OCI-LY7 (cell line): ENCODE results near the gene AXIN1. TPM values are rescaled to one million over a fixed set of nuclear protein-coding genes. Genes with fewer than 3 reads are reported as not detected.
A peak's percentile ranks its signal among the peaks of the same experiment; 100 is the strongest.

Experiments used
- BruUV-seq: library from RNA; stranded (reverse); fragments of 400-500 nt; replicated peaks from 2 replicates; lab custom pipeline; 2021; lab: Mats Ljungman, UMichigan
- CTCF ChIA-PET: fragments of 300-600 bp; sonication (Branson Sonifier 250); formaldehyde crosslinking; loops from one replicate; lab custom pipeline; 2022; ENCODE audit warnings: antibody characterized with exemption; ENCODE audit not compliant: unreplicated experiment; lab: Charles Lee
- POLR2A ChIA-PET: fragments of 300-600 bp; sonication (Branson Sonifier 250); formaldehyde crosslinking; loops from one replicate; lab custom pipeline; 2022; ENCODE audit warnings: antibody characterized with exemption; lab: Charles Lee
- DNase-seq: peaks from one replicate; pipeline ENCODE4 v3.0.0-alpha.2; 2015; ENCODE audit warnings: low spot score
- H2AFZ ChIP-seq: fragments of 200-600 bp; sonication (generic), shearing (Covaris generic); 2 replicates; pipeline ENCODE4 v1.6.1; 2014; ENCODE audit warnings: mild to moderate bottlenecking, antibody characterized with exemption, low read length, moderate library complexity
- H3K27ac ChIP-seq: fragments of 200-600 bp; sonication (generic); 2 replicates; pipeline ENCODE4 v1.5.1; 2014; ENCODE audit warnings: mixed run types, low read depth, mild to moderate bottlenecking, moderate library complexity, low read length, inconsistent platforms; ENCODE audit not compliant: poor library complexity, severe bottlenecking
- H3K36me3 ChIP-seq: fragments of 200-600 bp; sonication (generic); 2 replicates; pipeline ENCODE4 v1.6.1; 2014; ENCODE audit warnings: mild to moderate bottlenecking, antibody characterized with exemption, low read length, moderate library complexity, mixed read lengths; ENCODE audit not compliant: insufficient read depth
- H3K4me1 ChIP-seq: fragments of 200-600 bp; sonication (generic); 2 replicates; pipeline ENCODE4 v1.5.1; 2014; ENCODE audit warnings: mild to moderate bottlenecking, low read length; ENCODE audit not compliant: insufficient read depth, poor library complexity, severe bottlenecking
- H3K4me2 ChIP-seq: fragments of 200-600 bp; sonication (generic); 2 replicates; pipeline ENCODE4 v1.6.1; 2014; ENCODE audit warnings: mild to moderate bottlenecking, low read length
- H3K4me3 ChIP-seq: fragments of 200-600 bp; sonication (generic); 2 replicates; pipeline ENCODE4 v1.5.1; 2014; ENCODE audit warnings: mild to moderate bottlenecking, low read depth, low read length; ENCODE audit not compliant: poor library complexity, severe bottlenecking
- H3K79me2 ChIP-seq: fragments of 200-600 bp; sonication (generic); 2 replicates; pipeline ENCODE4 v1.6.1; 2016; ENCODE audit warnings: low read depth, mild to moderate bottlenecking, low read length, moderate library complexity, mixed read lengths; ENCODE audit not compliant: insufficient read depth
- H3K9me2 ChIP-seq: fragments of 200-600 bp; sonication (generic); 2 replicates; pipeline ENCODE4 v1.6.1; 2016; ENCODE audit warnings: mild to moderate bottlenecking, low read length, mixed read lengths; ENCODE audit not compliant: insufficient read depth
- H3K9me3 ChIP-seq: fragments of 200-600 bp; sonication (generic); 2 replicates; pipeline ENCODE4 v1.6.1; 2014; ENCODE audit warnings: mild to moderate bottlenecking, mixed run types, low read length, mixed read lengths
- H4K20me1 ChIP-seq: fragments of 200-600 bp; sonication (generic); 2 replicates; pipeline ENCODE4 v1.6.1; 2014; ENCODE audit warnings: mild to moderate bottlenecking, antibody characterized with exemption, low read length, moderate library complexity, mixed read lengths; ENCODE audit not compliant: insufficient read depth
- CTCF ChIP-seq: fragments of 200-600 bp; sonication (generic); conservative IDR thresholded peaks from 2 replicates; pipeline ENCODE4 v1.5.1; 2014; ENCODE audit warnings: mild to moderate bottlenecking, antibody characterized with exemption, low read length, moderate library complexity, mixed read lengths
- EZH2phosphoT487 ChIP-seq: fragments of 200-600 bp; sonication (generic); IDR thresholded peaks from 2 replicates; pipeline ENCODE4 v1.6.1; 2018; ENCODE audit warnings: low read depth, borderline replicate concordance, mild to moderate bottlenecking, mixed run types, antibody characterized with exemption, low read length, moderate library complexity, mixed read lengths
- intact Hi-C: fragments of 100-400 bp; cut with micrococcal nuclease; formaldehyde crosslinking; loops from one replicate; pipeline ENCODE4 v1.10.0; 2022; ENCODE audit not compliant: unreplicated experiment
- total RNA-seq, 2 experiments: library from RNA; depleted of rRNA in 1 of 2; stranded (reverse); fragments of >200 nt in 1 of 2; shearing (Covaris generic) in 1 of 2; gene quantifications; 2 replicates each; pipeline ENCODE4 v1.2.3, GENCODE V29; 2014 to 2022

The AXIN1 gene
- total RNA-seq, 2 experiments from 2014 or later = 29.0 to 30.3 TPM

- ChIA-PET CTCF (no interaction called here), POLR2A (no interaction called here)
- TF ChIP-seq EZH2phosphoT487 (no peak), CTCF (no peak)
- H3K36me3 ChIP-seq = 0 out of 2 replicates have a peak, but pooled peaks cover under 1% of the 10 kb centered on the region
- no peak within 1 kb of the TSS for H3K27ac ChIP-seq
- peaks cover 24% of the 10 kb centered on the region for H3K4me1 ChIP-seq
- H3K4me2 ChIP-seq = peak within 1 kb of the TSS; percentile 45
- H4K20me1 ChIP-seq = no peaks in the 10 kb centered on the region
- peak; percentile 43 for DNase-seq
- intact Hi-C loops = no loop called here
- no peaks in the 10 kb centered on the region for H3K9me2 ChIP-seq
- no peaks in the 10 kb centered on the region; the same call in 1 of the 2 replicates for H3K79me2 ChIP-seq
- H3K9me3 ChIP-seq = no peaks in the 10 kb centered on the region
- H3K4me3 ChIP-seq = peak within 1 kb of the TSS; percentile 60
- no peak within 1 kb of the TSS for H2AFZ ChIP-seq
- no TSS peak for BruUV-seq
Measured at GRCh38 chr16:397135-397661, 44.7 kb upstream of the AXIN1 start, which contains the start of gene NME4. NME4 (plus strand) TSS chr16:397199; CDS start chr16:397223, 24 bp downstream.

- no peaks in the 10 kb centered on the region; the same call in 1 of the 2 replicates for H3K79me2 ChIP-seq
- peak overlapping the region; percentile 45 for H3K4me2 ChIP-seq
- BruUV-seq = no TSS peak
- DNase-seq = no peak
- POLR2A ChIA-PET = no interaction called here
- peaks cover 5% of the 10 kb centered on the region for H3K9me3 ChIP-seq
- peaks cover 23% of the 10 kb centered on the region for H3K4me1 ChIP-seq
- no peaks in the 10 kb centered on the region for H4K20me1 ChIP-seq
- H3K36me3 ChIP-seq = peaks cover 5% of the 10 kb centered on the region; the same call in 1 of the 2 replicates
- peak overlapping the region; percentile 15 for H3K4me3 ChIP-seq
- no peak overlapping the region for H3K27ac ChIP-seq
- TF ChIP-seq EZH2phosphoT487 (no peak), CTCF (no peak)
- H3K9me2 ChIP-seq = no peaks in the 10 kb centered on the region
- H2AFZ ChIP-seq = no peak overlapping the region
- CTCF ChIA-PET = no interaction called here
- intact Hi-C loops = no loop called here
Measured at GRCh38 chr16:396605-397004, 44.1 kb upstream of the AXIN1 start.

GRCh38 chr16:396199-396598 lies 43.7 kb upstream of the AXIN1 start:
- POLR2A ChIA-PET = no interaction called here
- BruUV-seq = no TSS peak
- no peaks in the 10 kb centered on the region for H4K20me1 ChIP-seq
- no peak for TF ChIP-seq EZH2phosphoT487
- no peak for TF ChIP-seq CTCF
- no peak for DNase-seq
- no peaks in the 10 kb centered on the region for H3K9me2 ChIP-seq
- intact Hi-C loops = no loop called here
- H3K9me3 ChIP-seq = peaks cover 5% of the 10 kb centered on the region
- H3K4me1 ChIP-seq = peaks cover 23% of the 10 kb centered on the region
- no peak overlapping the region for H2AFZ ChIP-seq
- CTCF ChIA-PET = no interaction called here
- no peak overlapping the region for H3K4me2 ChIP-seq
- no peak overlapping the region for H3K27ac ChIP-seq
- H3K4me3 ChIP-seq = no peak overlapping the region
- peaks cover 5% of the 10 kb centered on the region; the same call in 1 of the 2 replicates for H3K36me3 ChIP-seq
- H3K79me2 ChIP-seq = no peaks in the 10 kb centered on the region; the same call in 1 of the 2 replicates
